Liver (tissue), 9 donors: ENCODE measurements around the gene ZGPAT. TPM values are rescaled to one million over a fixed set of nuclear protein-coding genes. Genes with fewer than 3 reads are reported as not detected.

Source experiments
- DNase-seq: peaks from one replicate; pipeline ENCODE4 v3.0.0-alpha.2; 2017; ENCODE audit warnings: low spot score
- H3K27ac ChIP-seq, 2 donors: one replicate each; pipeline ENCODE4 v1.7.0; 2013; ENCODE audit warnings: inconsistent platforms in 2 of 2, low read length in 2 of 2, control low read depth in 1 of 2, low read depth in 1 of 2, mild to moderate bottlenecking in 1 of 2
- H3K27me3 ChIP-seq, 4 donors: one replicate each; pipeline versions ENCODE4 v1.6.1 to v1.7.0; 2013; ENCODE audit warnings: low read length in 3 of 4, inconsistent platforms in 1 of 4, mild to moderate bottlenecking in 1 of 4, moderate library complexity in 1 of 4; ENCODE audit not compliant: control insufficient read depth in 4 of 4, insufficient read depth in 4 of 4
- H3K36me3 ChIP-seq, 4 donors: one replicate each; pipeline versions ENCODE4 v1.6.1 to v1.7.0; 2013; ENCODE audit warnings: low read length in 3 of 4, mild to moderate bottlenecking in 3 of 4, low read depth in 1 of 4, moderate library complexity in 1 of 4; ENCODE audit not compliant: control insufficient read depth in 4 of 4, insufficient read depth in 3 of 4
- H3K4me1 ChIP-seq, 4 donors: one replicate each; pipeline versions ENCODE4 v1.6.1 to v1.7.0; 2013; ENCODE audit warnings: low read length in 3 of 4, mild to moderate bottlenecking in 3 of 4, moderate library complexity in 1 of 4; ENCODE audit not compliant: control insufficient read depth in 4 of 4, insufficient read depth in 4 of 4
- H3K4me3 ChIP-seq, 3 donors: one replicate each; pipeline versions ENCODE4 v1.6.1 to v1.7.0; 2013; ENCODE audit warnings: low read length in 3 of 3, control low read depth in 1 of 3, low read depth in 1 of 3, mild to moderate bottlenecking in 1 of 3
- H3K9ac ChIP-seq, 2 donors: one replicate each; pipeline ENCODE4 v1.7.0; 2013; ENCODE audit warnings: low read length in 2 of 2, mild to moderate bottlenecking in 2 of 2, moderate library complexity in 2 of 2, control low read depth in 1 of 2, low read depth in 1 of 2
- H3K9me3 ChIP-seq, 4 donors: one replicate each; pipeline versions ENCODE4 v1.6.1 to v1.7.0; 2013; ENCODE audit warnings: low read length in 3 of 4; ENCODE audit not compliant: control insufficient read depth in 4 of 4
- EGR1 ChIP-seq, 2 donors: IDR thresholded peaks; 2 replicates each; pipeline ENCODE4 v1.6.1; 2016 to 2018; ENCODE audit warnings: antibody characterized with exemption in 2 of 2, low read depth in 2 of 2
- FOXA1 ChIP-seq: IDR thresholded peaks from 2 replicates; pipeline ENCODE4 v1.6.1; 2016; ENCODE audit warnings: antibody characterized with exemption
- FOXA2 ChIP-seq: IDR thresholded peaks from 2 replicates; pipeline ENCODE4 v1.6.1; 2016; ENCODE audit warnings: antibody characterized with exemption
- GABPA ChIP-seq, 2 donors: IDR thresholded peaks in 1 of 2; conservative IDR thresholded peaks in 1 of 2; 2 replicates each; pipeline ENCODE4 v1.6.1; 2016; ENCODE audit warnings: antibody characterized with exemption in 2 of 2, mild to moderate bottlenecking in 1 of 2, moderate library complexity in 1 of 2
- HNF4A ChIP-seq, 2 donors: conservative IDR thresholded peaks; 2 replicates each; pipeline ENCODE4 v1.6.1; 2016; ENCODE audit warnings: antibody characterized with exemption in 2 of 2, mild to moderate bottlenecking in 2 of 2
- HNF4G ChIP-seq: IDR thresholded peaks from 2 replicates; pipeline ENCODE4 v1.6.1; 2016; ENCODE audit warnings: antibody characterized with exemption
- JUND ChIP-seq, 2 donors: IDR thresholded peaks; 2 replicates each; pipeline ENCODE4 v1.6.1; 2016; ENCODE audit warnings: antibody characterized with exemption in 2 of 2
- MAX ChIP-seq: IDR thresholded peaks from 2 replicates; pipeline ENCODE4 v1.6.1; 2016; ENCODE audit warnings: antibody characterized with exemption
- NR2F2 ChIP-seq: IDR thresholded peaks from 2 replicates; pipeline ENCODE4 v1.6.1; 2016; ENCODE audit warnings: antibody characterized with exemption
- RAD21 ChIP-seq, 2 donors: IDR thresholded peaks; 2 replicates each; pipeline ENCODE4 v1.6.1; 2016; ENCODE audit warnings: antibody characterized with exemption in 2 of 2, mild to moderate bottlenecking in 2 of 2
- REST ChIP-seq: IDR thresholded peaks from 2 replicates; pipeline ENCODE4 v1.6.1; 2016; ENCODE audit warnings: antibody characterized with exemption, mild to moderate bottlenecking
- RXRA ChIP-seq, 2 donors: IDR thresholded peaks; 2 replicates each; pipeline ENCODE4 v1.6.1; 2017 to 2018; ENCODE audit warnings: antibody characterized with exemption in 2 of 2, mild to moderate bottlenecking in 1 of 2
- SP1 ChIP-seq: IDR thresholded peaks from 2 replicates; pipeline ENCODE4 v1.6.1; 2018; ENCODE audit warnings: antibody characterized with exemption, mild to moderate bottlenecking
- TAF1 ChIP-seq: conservative IDR thresholded peaks from 2 replicates; pipeline ENCODE4 v1.6.1; 2016; ENCODE audit warnings: antibody characterized with exemption, mild to moderate bottlenecking
- YY1 ChIP-seq: IDR thresholded peaks from 2 replicates; pipeline ENCODE4 v1.6.1; 2016; ENCODE audit warnings: antibody characterized with exemption, mild to moderate bottlenecking
- ZBTB33 ChIP-seq: IDR thresholded peaks from 2 replicates; pipeline ENCODE4 v1.6.1; 2016; ENCODE audit warnings: antibody characterized with exemption
- WGBS: extraction: QIAGEN DNeasy Blood & Tissue Kit; methylation state at CpG from one replicate; pipeline ENCODE4 v1.1.7; 2013; 5-methylcytosine and 5-hydroxymethylcytosine counted together
- polyA plus RNA-seq, 2 donors: library from polyadenylated mRNA; stranded (reverse) in 1 of 2; unstranded in 1 of 2; fragments of 200-250 nt in 1 of 2; fragments of >200 nt in 1 of 2; fragmentation: Nextera tagmentation in 1 of 2; extraction: Ambion mirVana in 1 of 2; gene quantifications; one replicate each; pipeline versions ENCODE4 v1.2.1 to v1.2.3, GENCODE V29; 2013 to 2015
- total RNA-seq, 2 donors: library from RNA; depleted of rRNA; stranded (reverse); fragments of >200 nt; gene quantifications; one replicate each; pipeline ENCODE4 v1.2.3, GENCODE V29; 2014
- TF ChIP-seq, protein P1 (sequence below): IDR thresholded peaks from 2 replicates; pipeline ENCODE4 v1.6.1; 2016; ENCODE audit warnings: antibody characterized with exemption
- donor health status: healthy.
- donor health status: healthy.
- donor health status: healthy.
- donor health status: healthy.
- donor health status: healthy.

Gene ZGPAT
- total and polyA plus RNA-seq, 4 donors, result 10.3 to 90.5 (median 20.5) TPM

- no peak for DNase-seq
- no peak overlapping the region for H3K27ac ChIP-seq
- no peaks in the 10 kb centered on the region for H3K27me3 ChIP-seq
- TF ChIP-seq SP1 (no peak), TAF1 (no peak), NR2F2 (no peak), REST (no peak), EGR1 (IDR thresholded peaks at IDR 0.05; ENCODE audit: low read depth in 2 of 2) (no peak), YY1 (no peak), ZBTB33 (no peak), RXRA (IDR thresholded peaks at IDR 0.05) (no peak), RAD21 (IDR thresholded peaks at IDR 0.05) (no peak), HNF4A (conservative IDR thresholded peaks at IDR 0.05) (no peak), GABPA (IDR thresholded peaks at IDR 0.05 in 1 of 2, conservative IDR thresholded peaks at IDR 0.05 in 1 of 2) (no peak), FOXA2 (no peak), MAX (no peak), JUND (IDR thresholded peaks at IDR 0.05) (no peak), HNF4G (no peak), FOXA1 (no peak)
- TF ChIP-seq, protein P1, sequence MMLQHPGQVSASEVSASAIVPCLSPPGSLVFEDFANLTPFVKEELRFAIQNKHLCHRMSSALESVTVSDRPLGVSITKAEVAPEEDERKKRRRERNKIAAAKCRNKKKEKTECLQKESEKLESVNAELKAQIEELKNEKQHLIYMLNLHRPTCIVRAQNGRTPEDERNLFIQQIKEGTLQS, result no peak
- 96% methylated on average over 21 of the region's 21 CpGs for WGBS
- peaks cover 0 to 3% (median 0%) of the 10 kb centered on the region in 4 donors for H3K36me3 ChIP-seq
- no peak overlapping the region for H3K9ac ChIP-seq
- H3K4me3 ChIP-seq, result no peak overlapping the region
- no peaks in the 10 kb centered on the region for H3K9me3 ChIP-seq
- peaks cover 7 to 22% (median 13%) of the 10 kb centered on the region in 4 donors for H3K4me1 ChIP-seq
Measured at GRCh38 chr20:63693733-63694583, 13.9 kb upstream of the ZGPAT start.
